OCI-LY3 (cell line): ENCODE data around the gene COMMD7.
"Not testable (repeated sequence)": the region's sequence is repeated elsewhere in the genome, so short reads cannot be mapped to it uniquely, and the experiment has no call there.

ENCODE experiments used
- H2AFZ ChIP-seq: fragments of 200-600, 300-600 bp; shearing (Covaris generic); 2 replicates; pipeline ENCODE4 v1.6.0; 2014; ENCODE audit warnings: antibody characterized with exemption, low read depth, low read length
- H3K27ac ChIP-seq: fragments of 200-600, 300-600 bp; sonication (generic); 2 replicates; pipeline ENCODE4 v1.5.1; 2014; ENCODE audit warnings: mild to moderate bottlenecking, low read length, moderate library complexity, mixed read lengths
- H3K27me3 ChIP-seq: fragments of 200-600, 300-600 bp; sonication (generic); 2 replicates; pipeline ENCODE4 v1.6.1; 2014; ENCODE audit warnings: low read depth, low read length, mixed read lengths
- H3K36me3 ChIP-seq: fragments of 200-600, 300-600 bp; sonication (generic); replicated peaks from 2 replicates; pipeline ENCODE3; 2014; ENCODE audit warnings: low read depth, low read length, mixed read lengths
- H3K4me1 ChIP-seq: fragments of 300-600, 200-600 bp; sonication (generic); 2 replicates; pipeline ENCODE4 v1.6.1; 2014; ENCODE audit warnings: low read length, mixed read lengths
- H3K4me2 ChIP-seq: fragments of 200-600, 300-600 bp; sonication (generic); 2 replicates; pipeline ENCODE4 v1.6.1; 2014; ENCODE audit warnings: low read length, mixed read lengths
- H3K4me3 ChIP-seq: fragments of 300-600, 200-600 bp; sonication (generic); 2 replicates; pipeline ENCODE4 v1.5.1; 2014; ENCODE audit warnings: antibody characterized with exemption, mild to moderate bottlenecking, low read length, moderate library complexity
- H3K79me2 ChIP-seq: fragments of 300-600, 200-600 bp; shearing (Covaris generic); 2 replicates; pipeline ENCODE4 v1.6.1; 2014; ENCODE audit warnings: mild to moderate bottlenecking, low read length, mixed read lengths
- H3K9ac ChIP-seq: fragments of 300-600, 200-600 bp; shearing (Covaris generic); 2 replicates; pipeline ENCODE4 v1.6.0; 2014; ENCODE audit warnings: mild to moderate bottlenecking, low read length, moderate library complexity
- H3K9me3 ChIP-seq: fragments of 200-600, 300-600 bp; shearing (Covaris generic); 2 replicates; pipeline ENCODE4 v1.6.1; 2014; ENCODE audit warnings: low read length, mixed read lengths; ENCODE audit not compliant: insufficient read depth
- H4K20me1 ChIP-seq: fragments of 200-600, 300-600 bp; sonication (generic); 2 replicates; pipeline ENCODE4 v1.6.1; 2016; ENCODE audit warnings: low read length, mixed read lengths; ENCODE audit not compliant: insufficient read depth
- CTCF ChIP-seq: fragments of 200-600, 300-600 bp; sonication (generic); IDR thresholded peaks from 2 replicates; pipeline ENCODE4 v1.5.1; 2014; ENCODE audit warnings: antibody characterized with exemption, low read length, low read depth
- EZH2phosphoT487 ChIP-seq: fragments of 200-600 bp; shearing (Covaris generic); IDR thresholded peaks from 2 replicates; pipeline ENCODE4 v1.6.1; 2018; ENCODE audit warnings: antibody characterized with exemption, mixed run types, low read depth

Gene COMMD7

DNA sequence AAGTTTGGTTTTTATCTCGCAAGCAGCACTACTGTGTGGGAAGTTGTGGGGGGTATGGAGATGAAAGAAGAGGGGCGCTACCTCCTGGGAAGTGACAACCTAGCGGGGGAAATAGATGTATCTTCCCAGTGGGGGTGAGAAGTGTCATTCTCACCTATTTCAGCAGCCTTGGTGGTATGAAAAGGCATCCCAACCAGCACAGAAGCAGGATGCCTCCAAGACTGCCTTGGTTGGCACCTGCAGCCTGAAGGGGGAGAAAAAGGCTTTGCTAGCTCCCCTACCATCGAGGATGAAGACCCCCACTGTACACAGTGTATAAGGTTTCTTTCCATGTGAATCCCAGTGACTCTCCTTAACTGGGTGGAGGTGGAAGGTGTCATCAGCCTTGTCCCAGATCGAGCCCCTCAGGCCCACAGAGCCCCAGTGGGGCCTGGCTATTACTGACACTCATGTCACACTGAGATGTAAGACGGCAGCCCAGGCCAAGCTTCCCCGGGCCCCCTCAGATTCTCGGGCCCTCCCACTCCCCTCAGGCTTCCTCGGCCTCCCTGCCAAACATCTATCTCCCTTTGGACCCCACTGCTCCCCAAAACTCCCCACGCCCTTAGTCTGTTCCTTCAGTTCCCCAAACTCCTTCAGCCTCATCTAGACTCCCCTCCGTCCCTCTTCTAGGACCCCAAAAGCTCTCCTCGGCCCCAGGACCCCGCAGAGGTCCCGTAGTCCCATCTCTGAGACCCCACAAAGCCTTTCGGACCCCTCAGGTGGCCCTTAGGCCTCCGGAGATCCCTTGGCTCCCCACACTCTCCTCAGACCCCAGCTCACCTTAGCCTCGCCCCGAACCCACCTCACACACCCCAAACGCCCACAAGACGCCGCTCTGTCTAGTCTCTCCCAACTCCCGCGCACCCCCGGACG is 688 bp downstream of the COMMD7 start:
- Histone ChIP-seq H3K9ac (peak overlapping the region; percentile 92), H3K36me3 (no peaks in the 10 kb centered on the region), H3K4me1 (peaks cover 31% of the 10 kb centered on the region), H3K4me3 (peak overlapping the region; percentile 79), H4K20me1 (no peaks in the 10 kb centered on the region), H3K9me3 (no peaks in the 10 kb centered on the region), H2AFZ (peak overlapping the region; percentile 48; the same call in 1 of the 2 replicates), H3K27ac (peak overlapping the region; percentile 37), H3K27me3 (no peaks in the 10 kb centered on the region), H3K4me2 (peak overlapping the region; percentile 81), H3K79me2 (peaks cover 12% of the 10 kb centered on the region; the same call in 1 of the 2 replicates)
- TF ChIP-seq CTCF (no peak), EZH2phosphoT487 (no peak)

DNA sequence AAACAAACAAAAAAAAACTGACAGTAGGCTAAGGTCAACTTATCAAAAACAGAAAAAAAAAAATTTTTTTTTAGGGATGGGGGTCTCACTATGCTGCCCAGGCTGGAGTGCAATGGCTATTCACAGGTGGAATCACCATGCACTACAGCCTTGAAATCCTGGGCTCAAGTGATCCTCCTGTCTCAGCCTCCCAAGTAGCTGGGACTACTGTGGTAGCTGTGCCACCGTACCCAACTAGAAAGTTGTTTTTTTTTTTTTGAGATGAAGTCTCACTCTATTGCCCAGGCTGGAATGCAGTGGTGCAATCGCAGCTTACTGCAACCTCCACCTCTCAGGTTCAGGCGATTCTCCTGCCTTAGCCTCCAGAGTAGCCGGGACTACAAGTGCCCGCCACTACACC is 2.1 kb downstream of the COMMD7 start:
- Histone ChIP-seq H4K20me1 (no peaks in the 10 kb centered on the region), H3K4me1 (peaks cover 23% of the 10 kb centered on the region), H2AFZ (no peak overlapping the region), H3K9ac (no peak overlapping the region), H3K27me3 (no peaks in the 10 kb centered on the region), H3K27ac (no peak overlapping the region), H3K4me2 (no peak overlapping the region), H3K4me3 (no peak overlapping the region), H3K9me3 (no peaks in the 10 kb centered on the region), H3K36me3 (no peaks in the 10 kb centered on the region), H3K79me2 (peaks cover 12% of the 10 kb centered on the region; the same call in 1 of the 2 replicates)
- TF ChIP-seq EZH2phosphoT487 (no peak), CTCF (no peak)

- TF ChIP-seq CTCF (no peak), EZH2phosphoT487 (no peak)
- Histone ChIP-seq H3K4me2 (no peak overlapping the region), H3K9me3 (no peaks in the 10 kb centered on the region), H4K20me1 (no peaks in the 10 kb centered on the region), H3K36me3 (no peaks in the 10 kb centered on the region), H3K4me3 (no peak overlapping the region), H2AFZ (no peak overlapping the region), H3K79me2 (peaks cover 7% of the 10 kb centered on the region; the same call in 1 of the 2 replicates), H3K27ac (no peak overlapping the region), H3K27me3 (no peaks in the 10 kb centered on the region), H3K9ac (no peak overlapping the region), H3K4me1 (peaks cover 6% of the 10 kb centered on the region)
Measured at GRCh38 chr20:32737371-32738223, 5.7 kb downstream of the COMMD7 start.

- Histone ChIP-seq H3K4me3 (no peak overlapping the region), H3K9ac (no peak overlapping the region), H3K4me1 (peaks cover 7% of the 10 kb centered on the region), H3K9me3 (no peaks in the 10 kb centered on the region), H3K79me2 (no peaks in the 10 kb centered on the region), H3K36me3 (peaks cover 6% of the 10 kb centered on the region), H3K4me2 (no peak overlapping the region), H3K27ac (no peak overlapping the region), H3K27me3 (no peaks in the 10 kb centered on the region), H2AFZ (no peak overlapping the region), H4K20me1 (peaks cover 7% of the 10 kb centered on the region; the same call in 1 of the 2 replicates)
- TF ChIP-seq CTCF (no peak), EZH2phosphoT487 (no peak)
Measured at GRCh38 chr20:32731882-32732266, 11.4 kb downstream of the COMMD7 start.

DNA sequence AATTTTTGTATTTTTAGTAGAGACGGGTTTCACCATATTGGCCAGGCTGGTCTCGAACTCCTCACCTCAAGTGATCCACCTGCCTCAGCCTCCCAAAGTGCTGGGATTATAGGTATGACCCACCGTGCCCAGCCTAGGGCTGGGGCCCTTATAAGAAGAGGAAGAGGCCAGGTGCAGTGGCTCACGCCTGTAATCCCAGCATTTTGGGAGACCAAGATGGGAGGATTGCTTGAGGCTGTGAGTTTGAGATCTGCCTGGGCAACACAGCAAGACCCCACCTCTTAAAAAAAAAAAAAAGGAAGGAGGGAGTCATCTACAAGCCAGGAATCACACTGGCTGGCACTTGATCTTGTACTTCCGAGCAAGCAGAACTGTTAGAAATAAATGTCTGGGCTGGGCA is 13.9 kb downstream of the COMMD7 start:
- H3K27me3 ChIP-seq, H2AFZ ChIP-seq, H4K20me1 ChIP-seq, H3K9ac ChIP-seq, H3K4me1 ChIP-seq, H3K4me3 ChIP-seq, H3K4me2 ChIP-seq, H3K27ac ChIP-seq, H3K9me3 ChIP-seq, H3K79me2 ChIP-seq: not testable (repeated sequence)
- peaks cover 14% of the 10 kb centered on the region for H3K36me3 ChIP-seq

DNA sequence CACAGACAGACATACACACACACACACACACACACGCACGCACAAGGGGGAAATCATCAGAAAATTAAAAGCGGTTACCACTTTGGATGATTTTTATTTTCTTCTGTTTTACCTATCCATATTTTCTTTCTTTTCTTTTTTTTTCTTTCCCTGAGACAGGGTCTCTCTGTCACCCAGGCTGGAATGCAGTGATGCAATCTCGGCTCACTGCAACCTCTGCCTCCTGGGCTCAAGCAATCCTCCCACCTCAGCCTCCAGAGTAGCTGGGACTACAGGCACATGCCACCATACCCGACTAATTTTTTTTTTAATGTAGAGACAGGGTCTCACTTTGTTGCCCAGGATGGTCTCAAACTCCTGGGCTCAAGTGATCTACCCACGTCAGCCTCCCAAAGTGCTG is 14.8 kb downstream of the COMMD7 start:
- H3K27ac ChIP-seq, H3K9ac ChIP-seq, H3K79me2 ChIP-seq, H4K20me1 ChIP-seq, H3K4me3 ChIP-seq, H2AFZ ChIP-seq, H3K4me2 ChIP-seq, H3K27me3 ChIP-seq, H3K9me3 ChIP-seq, H3K4me1 ChIP-seq: not testable (repeated sequence)
- H3K36me3 ChIP-seq: peaks cover 14% of the 10 kb centered on the region
